HG03280 (cell line): ENCODE data around the gene EGFR.
A peak's percentile ranks its signal among the peaks of the same experiment; 100 is the strongest.

Source experiments
- ATAC-seq: cut with Tn5 transposase; IDR thresholded peaks from one replicate; pipeline ENCODE4 v1.9.1; 2021; ENCODE audit warnings: mild to moderate bottlenecking, moderate library complexity; ENCODE audit not compliant: unreplicated experiment

The EGFR gene

GRCh38 chr7:55140941-55141278 is 122.1 kb downstream of the EGFR start:
- ATAC-seq: peak; percentile 20

GRCh38 chr7:55142919-55143600 is 124.2 kb downstream of the EGFR start:
- no peak for ATAC-seq

DNA sequence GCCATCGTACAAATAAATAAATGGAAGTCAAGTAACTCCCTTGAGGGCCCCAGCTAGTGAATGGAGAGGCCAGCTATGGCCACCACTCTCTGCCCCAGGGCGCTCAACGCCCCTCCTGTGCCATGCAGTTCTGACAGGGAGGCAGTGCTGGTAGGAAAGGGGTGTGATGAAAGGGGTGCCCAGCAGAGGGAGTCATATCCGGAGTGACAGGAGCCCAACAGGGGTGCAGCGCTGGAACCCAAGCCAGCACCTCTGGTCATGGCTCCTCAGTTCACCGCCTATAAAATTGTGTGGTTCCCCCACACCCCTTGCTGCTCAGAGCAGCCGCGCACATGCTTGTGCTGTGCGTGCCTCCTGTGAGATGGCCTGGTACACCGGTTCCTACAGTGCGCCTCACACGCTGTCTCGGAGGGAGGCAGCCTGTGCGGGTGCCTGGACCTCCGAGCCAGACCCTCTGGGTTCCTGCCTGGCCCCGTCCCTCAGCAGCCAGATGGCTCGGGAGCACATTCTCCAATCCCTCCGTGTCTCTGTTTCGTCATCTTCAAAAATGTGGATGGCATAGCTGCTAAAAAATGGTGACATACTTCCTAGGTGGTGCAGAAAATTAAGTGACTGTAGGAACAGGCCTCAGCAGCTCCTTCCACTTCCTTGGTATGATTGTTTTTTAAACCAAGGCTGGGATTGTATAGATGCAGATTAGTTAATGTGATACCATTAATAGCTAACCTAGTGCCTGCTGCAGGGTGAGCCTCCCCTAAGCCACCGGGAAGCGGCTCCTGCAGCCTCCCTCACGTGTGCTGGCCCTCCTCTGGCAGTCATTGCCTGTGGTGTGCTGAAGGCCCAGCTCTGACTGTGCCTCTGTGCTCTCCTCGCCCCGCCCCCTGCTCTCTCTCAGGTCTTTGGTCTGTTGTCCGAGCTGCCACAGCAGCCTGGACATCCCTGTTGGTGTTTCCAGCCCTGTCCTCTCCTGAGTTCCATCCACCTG is 125.8 kb downstream of the EGFR start:
- no peak for ATAC-seq

DNA sequence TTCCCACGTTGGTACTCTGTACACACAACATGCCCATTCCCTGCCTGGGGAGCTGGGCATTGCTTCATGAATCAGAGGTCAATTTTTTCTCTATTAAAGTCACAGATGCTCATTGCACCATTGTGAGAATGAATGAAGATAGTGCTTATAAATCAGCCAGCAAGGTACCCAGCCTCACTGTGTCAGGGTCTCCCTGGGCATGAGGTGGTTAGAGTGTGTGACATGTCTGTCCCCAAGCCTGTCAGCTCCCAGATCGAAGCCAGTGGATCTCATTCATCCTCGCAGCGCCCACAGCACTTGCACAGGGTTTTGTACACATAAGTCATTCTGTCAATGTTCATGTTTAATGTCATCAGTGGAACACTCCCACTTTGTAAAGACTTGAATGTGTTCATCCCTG is 126.8 kb downstream of the EGFR start:
- no peak for ATAC-seq

DNA sequence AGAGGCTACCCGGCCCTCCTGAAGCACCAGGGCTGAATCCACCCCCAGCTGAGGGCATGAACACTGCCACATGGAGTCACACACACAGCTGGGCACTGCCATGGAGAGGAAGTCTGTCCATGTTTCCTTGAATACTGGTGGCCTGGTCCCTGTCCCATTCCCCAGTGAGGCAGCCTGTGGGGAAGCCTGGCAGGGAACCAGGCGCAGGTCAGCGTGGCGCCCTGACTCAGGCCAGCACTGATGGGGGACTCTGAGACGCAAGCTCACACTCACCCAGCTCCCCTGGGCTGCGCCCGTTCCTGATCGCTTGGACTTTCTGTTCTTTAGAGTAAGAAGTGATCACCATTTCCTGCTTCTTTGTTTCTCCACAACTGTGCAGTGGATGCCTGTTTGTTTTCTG is 128.3 kb downstream of the EGFR start:
- no peak for ATAC-seq

DNA sequence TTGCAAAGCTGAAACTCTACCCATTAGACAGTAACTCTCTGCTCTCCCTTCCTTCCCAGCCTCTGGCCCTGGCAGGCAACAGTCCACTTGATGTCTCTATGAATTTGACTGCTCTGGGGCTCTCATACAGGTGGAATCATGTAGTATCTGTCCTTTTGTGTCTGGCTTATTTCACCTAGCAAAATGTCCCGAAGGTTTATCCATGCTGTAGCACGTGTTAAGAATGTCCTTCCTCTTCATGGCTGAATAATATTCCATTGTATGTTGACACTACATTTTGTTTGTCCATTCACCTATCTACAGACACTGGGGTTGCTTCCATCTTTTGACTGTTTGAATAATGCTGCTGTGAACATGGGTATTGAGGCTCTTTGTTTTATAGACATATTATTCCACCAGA is 128.9 kb downstream of the EGFR start:
- no peak for ATAC-seq

DNA sequence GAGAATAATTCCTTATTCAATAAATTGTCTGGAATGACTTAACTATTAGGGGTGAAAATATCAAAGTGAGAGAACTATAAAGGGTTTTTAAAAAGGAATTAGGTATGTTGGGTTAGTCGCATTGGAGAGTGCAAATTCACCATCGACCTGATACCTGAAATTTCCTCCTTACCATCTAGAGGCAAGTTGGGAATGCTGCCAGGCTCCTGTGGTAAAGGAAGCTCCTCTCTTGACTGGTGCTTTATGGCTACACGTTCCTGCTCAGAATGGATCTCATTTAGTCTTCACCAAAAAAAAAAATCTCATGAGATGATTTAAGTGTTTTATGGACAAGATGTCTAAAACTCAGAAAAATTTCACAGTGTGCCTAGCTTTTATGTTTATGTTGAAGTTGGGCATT is 129.8 kb downstream of the EGFR start:
- ATAC-seq: no peak

DNA sequence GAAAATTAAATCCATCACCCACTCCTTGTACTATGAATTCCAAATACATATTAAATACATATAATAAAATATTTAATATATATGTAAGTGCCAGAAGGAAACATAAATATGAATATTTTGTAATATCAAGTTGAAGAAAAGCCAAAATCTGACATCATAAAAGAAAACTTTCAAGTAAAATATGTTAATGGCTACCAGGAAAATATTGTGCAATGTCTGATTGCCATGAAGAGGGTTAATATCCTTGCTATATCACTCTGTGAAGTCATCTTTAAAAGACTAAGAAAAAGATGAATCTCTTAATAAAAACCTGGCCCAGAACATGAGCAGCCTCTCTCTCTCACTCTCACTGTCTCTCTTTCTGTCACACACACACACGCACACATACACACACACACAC is 130.2 kb downstream of the EGFR start:
- ATAC-seq: no peak

GRCh38 chr7:55150166-55150565 is 131.3 kb downstream of the EGFR start:
- ATAC-seq: no peak

- ATAC-seq: no peak
Measured at GRCh38 chr7:55150709-55151451, 132.1 kb downstream of the EGFR start.

DNA sequence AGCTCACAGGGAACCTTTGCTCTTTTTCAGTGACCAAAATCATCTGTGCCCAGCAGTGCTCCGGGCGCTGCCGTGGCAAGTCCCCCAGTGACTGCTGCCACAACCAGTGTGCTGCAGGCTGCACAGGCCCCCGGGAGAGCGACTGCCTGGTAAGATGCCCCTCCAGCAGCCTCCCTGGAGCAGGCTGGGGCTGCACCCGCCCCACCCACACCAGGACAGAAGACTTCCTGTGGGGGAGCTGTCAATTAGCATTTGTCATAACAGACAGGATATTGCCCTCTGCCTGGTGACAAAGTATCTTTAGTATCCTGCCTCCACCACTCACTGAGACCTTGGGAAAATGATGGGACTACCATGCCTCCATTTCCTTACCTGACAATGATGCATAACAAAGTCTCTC is 133.7 kb downstream of the EGFR start:
- ATAC-seq: no peak

DNA sequence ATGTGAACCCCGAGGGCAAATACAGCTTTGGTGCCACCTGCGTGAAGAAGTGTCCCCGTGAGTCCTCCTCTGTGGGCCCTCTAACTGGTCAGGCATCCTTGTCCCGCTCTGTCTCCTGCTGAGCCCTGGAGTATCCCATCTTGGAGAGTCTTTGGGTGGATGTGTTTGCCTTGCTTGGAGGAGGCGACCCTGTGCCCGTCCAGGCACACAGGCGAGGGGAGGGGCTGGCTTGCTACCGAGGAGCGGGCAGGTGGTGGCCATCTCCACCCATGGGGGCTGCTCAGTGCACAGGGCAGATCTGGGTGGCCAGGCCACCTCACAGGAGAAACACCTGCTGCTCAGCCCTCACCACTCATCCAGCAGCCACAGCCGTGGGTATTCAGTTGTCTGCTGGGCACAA is 135.3 kb downstream of the EGFR start:
- ATAC-seq: no peak

GRCh38 chr7:55155351-55156117 is 136.7 kb downstream of the EGFR start:
- ATAC-seq: no peak

GRCh38 chr7:55156919-55157763 is 138.3 kb downstream of the EGFR start:
- no peak for ATAC-seq

DNA sequence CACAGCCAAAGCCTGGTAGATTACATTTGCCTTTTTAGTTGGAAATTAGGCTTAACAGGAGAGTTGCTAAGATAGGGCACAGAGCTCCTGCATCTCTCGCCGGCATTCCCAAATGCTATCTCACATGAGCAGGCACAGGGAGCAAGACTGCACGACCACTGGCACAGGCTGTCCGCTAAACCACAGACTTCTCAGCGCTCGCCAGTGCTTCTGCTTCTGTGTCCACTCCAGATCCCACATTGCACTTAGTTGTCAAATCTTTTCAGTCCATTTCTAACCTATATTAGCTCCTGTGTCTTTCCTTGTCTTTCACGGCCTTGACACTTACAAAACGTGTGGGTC is 138.9 kb downstream of the EGFR start:
- no peak for ATAC-seq

DNA sequence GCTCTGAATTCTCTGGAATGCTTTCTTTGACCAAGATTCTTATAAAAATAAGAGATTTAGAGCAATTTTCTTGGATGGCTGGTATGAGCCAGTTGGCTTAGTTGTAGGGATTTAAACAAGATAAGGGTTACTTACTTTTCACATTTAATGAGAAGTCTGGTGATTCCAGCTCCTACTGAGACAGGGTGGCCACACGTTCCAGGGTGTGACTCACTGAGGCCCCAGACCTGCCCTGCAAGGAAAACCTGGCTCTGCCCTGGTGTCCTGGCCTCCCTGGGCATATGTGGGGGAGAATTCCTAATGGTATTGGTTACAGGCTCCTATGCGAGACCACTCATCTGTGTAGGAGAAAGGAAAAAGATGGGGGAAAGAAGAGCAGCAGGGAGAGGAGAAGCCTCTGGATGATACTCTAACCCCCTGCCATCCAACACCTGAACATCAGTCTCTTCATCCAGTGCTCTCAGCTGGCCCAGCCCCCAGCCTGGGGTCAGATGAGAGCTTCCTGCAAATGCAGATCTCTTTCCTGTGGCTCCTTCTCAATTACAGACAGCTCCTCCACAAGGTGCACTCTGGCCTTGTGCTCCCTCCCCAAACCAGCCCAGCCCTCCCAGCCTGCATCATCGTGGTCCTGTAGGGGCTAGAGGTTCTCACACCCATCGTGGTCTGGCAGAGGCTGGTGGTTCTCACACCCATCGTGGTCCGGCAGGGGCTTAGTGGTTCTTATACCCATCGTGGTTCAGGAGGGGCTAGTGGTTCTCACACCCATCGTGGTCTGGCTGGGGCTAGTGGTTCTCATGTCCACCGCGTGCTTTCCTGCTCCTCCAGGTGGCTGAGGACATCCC is 139.9 kb downstream of the EGFR start:
- ATAC-seq: no peak

GRCh38 chr7:55160539-55160938 is 141.7 kb downstream of the EGFR start:
- no peak for ATAC-seq

- no peak for ATAC-seq
Measured at GRCh38 chr7:55161154-55161687, 142.4 kb downstream of the EGFR start.

- no peak for ATAC-seq
Measured at GRCh38 chr7:55162476-55162875, 143.7 kb downstream of the EGFR start.
